Effector CD8-positive, alpha-beta T cell (primary cell): ENCODE results near the gene CCNI.
A peak's percentile ranks its signal among the peaks of the same experiment; 100 is the strongest.
"Not testable (repeated sequence)": the region's sequence is repeated elsewhere in the genome, so short reads cannot be mapped to it uniquely, and the experiment has no call there.

Experiments used
- DNase-seq: peaks from one replicate; lab custom pipeline; 2025; lab: John Stamatoyannopoulos, UW

CCNI gene

GRCh38 chr4:77082886-77083608 is 7.3 kb upstream of the CCNI start:
- DNase-seq: no peak

GRCh38 chr4:77080806-77081205 is 5.0 kb upstream of the CCNI start:
- not testable (repeated sequence) for DNase-seq

DNA sequence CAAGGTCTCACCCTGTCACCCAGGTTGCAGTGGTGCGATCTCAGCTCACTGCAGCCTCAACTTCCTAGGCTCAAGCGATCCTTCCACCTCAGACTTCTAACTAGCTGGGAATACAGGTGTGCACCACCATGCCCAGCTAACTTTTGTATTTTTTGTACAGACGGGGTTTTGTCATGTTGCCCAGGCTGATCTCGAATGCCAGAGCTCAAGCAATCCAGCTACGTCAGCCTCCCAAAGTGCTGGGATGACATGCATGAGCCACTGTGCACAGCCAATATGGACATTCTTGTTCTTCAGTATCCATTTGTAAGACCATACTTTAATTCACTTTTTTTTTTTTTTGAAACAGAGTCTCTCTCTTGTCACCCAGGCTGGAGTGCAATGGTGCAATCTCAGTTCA is 3.5 kb upstream of the CCNI start:
- DNase-seq: no peak

- DNase-seq: no peak
Measured at GRCh38 chr4:77078401-77078800, 2.6 kb upstream of the CCNI start.

GRCh38 chr4:77076889-77077635 is 1.3 kb upstream of the CCNI start:
- DNase-seq: no peak

DNA sequence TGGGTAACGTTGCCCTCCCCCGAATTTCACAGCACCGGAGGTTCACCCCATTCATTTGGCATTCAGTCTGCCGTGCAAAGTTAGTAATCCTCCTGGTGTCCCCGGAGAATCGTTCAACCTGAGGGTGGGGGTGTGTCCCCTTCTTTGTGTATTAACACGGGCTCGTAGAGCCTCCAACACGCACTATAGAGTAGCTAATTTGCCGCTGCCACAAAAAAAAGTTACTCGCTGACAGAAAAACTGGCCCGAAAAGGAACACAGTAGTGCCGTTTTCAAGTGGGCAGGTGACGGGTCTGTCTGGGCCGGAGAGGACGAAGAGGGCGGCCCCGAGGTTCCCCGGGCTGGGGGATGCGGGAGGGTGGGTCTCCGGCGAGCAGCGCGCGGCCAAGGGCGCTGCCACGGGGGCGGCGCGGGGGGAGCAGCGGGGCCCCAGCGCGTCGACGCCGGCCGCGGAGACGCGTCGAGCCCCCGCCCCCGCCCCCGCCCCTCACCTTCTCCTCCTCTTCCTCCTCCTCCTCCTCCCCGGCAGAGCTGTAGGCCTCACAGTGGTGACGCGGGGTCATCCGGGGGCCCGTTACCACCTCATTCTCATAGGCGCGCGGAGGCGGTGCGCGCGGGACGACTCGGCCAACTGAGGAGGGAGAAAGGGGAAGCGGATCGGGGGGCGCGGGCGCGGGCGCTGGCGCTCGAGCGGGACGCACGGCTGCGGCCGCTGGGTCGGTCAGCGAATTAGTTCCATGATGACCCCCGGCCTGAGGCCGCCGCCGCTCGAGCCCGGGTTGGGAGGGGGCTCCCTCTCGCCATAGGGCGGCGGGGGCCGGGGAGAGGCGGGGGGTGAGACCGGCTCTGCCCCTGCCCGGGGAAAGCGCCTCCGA is 571 bp downstream of the CCNI start:
- peak; percentile 69 for DNase-seq

- DNase-seq: no peak
Measured at GRCh38 chr4:77074381-77074831, 1.4 kb downstream of the CCNI start.

- no peak for DNase-seq
Measured at GRCh38 chr4:77073981-77074380, 1.8 kb downstream of the CCNI start.

DNA sequence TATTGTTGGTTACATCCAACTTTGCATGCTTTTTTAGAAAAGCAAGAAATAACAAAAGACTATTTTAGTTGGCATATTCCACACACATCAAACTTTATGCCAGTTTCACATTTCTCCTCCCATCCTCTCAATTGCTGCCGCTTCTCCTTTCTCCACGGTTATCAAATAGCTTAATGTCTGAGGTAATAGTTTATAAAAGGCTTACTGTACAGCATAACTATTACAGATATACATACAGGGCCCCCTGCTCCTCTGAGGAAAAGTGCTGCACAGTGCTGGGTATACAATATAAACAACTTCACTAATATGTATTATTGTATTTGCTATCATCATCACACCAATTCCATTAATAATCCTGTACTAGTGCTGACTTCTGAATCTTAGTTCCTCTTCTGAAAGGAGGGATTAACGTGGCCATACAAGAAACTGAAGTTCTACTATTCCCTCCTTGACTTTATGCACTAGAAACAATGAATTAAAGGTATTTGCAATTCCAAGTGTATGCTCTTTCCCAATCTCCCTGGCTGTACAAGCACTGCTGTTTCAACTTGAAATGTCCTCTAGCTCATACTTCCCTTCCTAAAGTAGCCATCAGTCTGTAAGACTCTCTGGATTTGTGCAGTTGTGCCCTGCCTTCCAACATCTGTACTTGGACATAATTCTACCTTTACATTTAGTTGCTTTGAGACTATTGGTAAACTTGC is 2.5 kb downstream of the CCNI start:
- no peak for DNase-seq

DNA sequence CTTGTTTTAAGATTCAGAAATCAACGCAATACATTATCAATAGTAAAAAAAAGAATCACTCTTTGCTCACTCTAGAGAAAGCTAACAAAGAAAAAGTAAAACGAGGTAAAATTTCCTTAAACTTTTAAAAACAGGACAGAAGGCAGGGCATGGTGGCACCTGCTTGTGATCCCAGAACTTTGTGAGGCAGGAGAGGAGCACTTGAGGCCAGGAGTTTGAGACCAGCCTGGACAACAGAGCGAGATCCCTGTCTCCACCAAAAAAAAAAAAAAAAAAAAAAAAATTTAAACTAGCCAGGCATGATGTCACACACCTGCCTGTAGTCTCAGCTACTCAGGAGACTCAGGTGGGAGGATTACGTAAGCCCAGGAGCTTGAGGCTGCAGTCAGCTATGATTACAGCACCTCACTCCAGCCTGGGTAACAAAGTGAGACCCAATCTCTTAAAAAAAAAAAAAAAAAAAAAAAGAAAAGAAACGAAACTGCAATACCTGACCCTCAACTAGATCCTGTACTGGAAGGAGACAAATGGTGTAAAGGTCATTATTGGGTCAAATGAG is 3.5 kb downstream of the CCNI start:
- DNase-seq: peak; percentile 19

GRCh38 chr4:77069514-77069913 is 6.3 kb downstream of the CCNI start:
- DNase-seq: not testable (repeated sequence)

- no peak for DNase-seq
Measured at GRCh38 chr4:77065382-77065781, 10.4 kb downstream of the CCNI start.

GRCh38 chr4:77062856-77063255 is 12.9 kb downstream of the CCNI start:
- no peak for DNase-seq

DNA sequence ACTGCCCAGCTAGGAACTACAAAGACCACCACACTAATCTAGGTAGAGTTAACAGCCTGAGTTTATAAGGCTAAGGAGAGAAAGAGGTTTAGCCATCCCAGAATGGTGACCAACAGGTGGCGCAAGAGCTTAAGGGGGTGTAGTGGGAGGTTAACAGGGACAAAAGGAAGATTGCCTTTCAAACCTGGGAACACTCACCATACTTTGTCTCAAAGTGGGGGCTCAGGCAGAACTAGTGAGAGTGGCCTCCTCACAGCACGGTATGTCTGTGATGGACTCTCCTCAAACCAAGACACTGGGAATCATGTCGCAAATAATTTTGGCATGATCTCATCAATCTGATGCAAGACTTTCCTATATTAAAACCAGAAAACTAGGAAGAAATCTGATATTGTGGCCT is 23.4 kb downstream of the CCNI start:
- peak; percentile 55 for DNase-seq

DNA sequence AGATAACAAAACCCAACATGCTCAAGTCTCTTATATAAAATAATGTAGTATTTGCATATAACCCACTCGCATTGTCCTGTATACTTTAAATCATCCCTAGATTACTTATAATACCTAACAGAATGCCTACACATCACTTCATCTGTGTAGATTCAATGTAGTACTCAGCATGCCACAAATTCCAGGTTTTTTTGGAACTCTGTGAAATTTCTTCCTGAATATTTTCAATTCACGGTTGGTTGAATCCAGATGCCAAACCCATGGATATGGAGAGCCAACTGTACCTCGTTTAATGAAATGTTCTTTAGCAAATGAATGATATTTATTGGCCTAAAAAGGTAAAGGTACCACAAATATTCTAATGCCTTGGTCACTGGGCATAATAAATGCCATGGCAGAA is 24.8 kb downstream of the CCNI start:
- DNase-seq: no peak

DNA sequence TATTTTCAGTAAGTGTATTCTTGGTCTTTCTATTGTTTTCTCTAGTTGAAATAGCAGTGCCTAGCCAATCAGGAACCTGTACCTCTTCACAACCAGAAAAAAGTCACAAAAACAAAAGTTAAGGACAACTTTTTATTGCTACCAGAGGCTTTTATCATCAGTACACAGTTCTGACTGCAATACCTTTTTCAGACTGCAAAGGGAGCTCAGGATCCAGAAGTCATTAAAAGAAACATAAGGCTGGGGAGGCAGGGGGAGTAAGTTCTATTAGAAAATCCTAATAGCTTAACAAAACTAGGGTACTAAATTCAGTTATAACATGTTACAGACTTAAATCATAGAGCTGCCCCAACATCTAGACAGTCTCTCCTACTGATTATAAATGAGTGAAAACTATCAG is 28.8 kb downstream of the CCNI start:
- no peak for DNase-seq

- DNase-seq: no peak
Measured at GRCh38 chr4:77045490-77045889, 30.3 kb downstream of the CCNI start.

DNA sequence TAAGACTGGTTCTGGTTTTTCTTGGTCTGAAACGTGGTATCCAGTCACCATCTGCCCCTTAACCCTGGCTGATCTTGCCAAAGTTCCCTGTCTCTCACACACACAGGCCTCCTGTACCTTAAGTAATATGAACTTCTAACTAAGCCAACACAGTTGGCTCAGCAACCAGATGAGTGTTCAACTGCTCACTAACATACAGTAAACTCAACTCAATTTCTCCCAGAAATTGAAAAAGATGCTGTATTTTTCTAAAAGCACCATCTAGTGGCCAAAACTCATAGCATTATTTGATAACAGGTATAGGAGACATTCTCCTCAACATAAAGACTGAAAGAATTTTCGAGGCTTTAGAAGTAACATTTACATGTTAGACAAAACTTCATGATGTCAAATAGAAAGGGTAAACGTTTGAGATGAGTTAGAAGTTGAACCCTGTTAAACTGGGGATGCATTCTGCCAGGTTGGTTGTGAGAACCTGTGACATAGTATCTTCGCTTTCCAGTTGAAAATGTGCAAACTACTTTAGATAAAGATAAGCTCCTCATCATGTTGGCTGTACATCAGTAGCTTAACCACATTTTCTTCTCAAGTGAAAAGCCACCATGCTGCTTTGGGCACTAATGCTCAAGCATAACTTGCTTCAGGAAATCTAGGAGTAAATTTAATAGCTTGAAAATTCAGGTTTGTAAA is 31.2 kb downstream of the CCNI start:
- no peak for DNase-seq

GRCh38 chr4:77043507-77044136 is 32.2 kb downstream of the CCNI start:
- no peak for DNase-seq
